CD4-positive, alpha-beta memory T cell (primary cell): ENCODE data around the gene ARR3. TPM values are rescaled to one million over a fixed set of nuclear protein-coding genes. Genes with fewer than 3 reads are reported as not detected.

ENCODE experiments used
- CTCF ChIA-PET: fragments of 350-600 bp; sonication (Branson Sonifier 250); formaldehyde crosslinking; loops from one replicate; lab custom pipeline; 2021; ENCODE audit warnings: inconsistent platforms; ENCODE audit not compliant: partially characterized antibody; lab: Charles Lee
- POLR2A ChIA-PET: fragments of 350-600 bp; sonication (Branson Sonifier 250); formaldehyde crosslinking; loops from one replicate; lab custom pipeline; 2021; ENCODE audit not compliant: partially characterized antibody; lab: Charles Lee
- DNase-seq, 5 donors: peaks; one replicate each; pipeline versions ENCODE4 v3.0.0 to v3.0.0-alpha.2; 2020 to 2022; ENCODE audit warnings: mixed read lengths in 1 of 5
- H3K27ac ChIP-seq: one replicate; pipeline ENCODE4 v1.7.0; 2013; ENCODE audit warnings: low read depth, low read length
- H3K27me3 ChIP-seq: 2 replicates; pipeline ENCODE4 v1.7.0; 2013; ENCODE audit warnings: mild to moderate bottlenecking, low read length, moderate library complexity; ENCODE audit not compliant: insufficient read depth
- H3K36me3 ChIP-seq: 2 replicates; pipeline ENCODE4 v1.7.0; 2013; ENCODE audit warnings: mild to moderate bottlenecking, low read length, moderate library complexity; ENCODE audit not compliant: insufficient read depth
- H3K4me1 ChIP-seq: 2 replicates; pipeline ENCODE4 v1.7.0; 2013; ENCODE audit warnings: mild to moderate bottlenecking, low read length, moderate library complexity; ENCODE audit not compliant: insufficient read depth
- H3K4me3 ChIP-seq, 2 donors: one replicate each; pipeline ENCODE4 v1.7.0; 2013; ENCODE audit warnings: low read length in 2 of 2, mild to moderate bottlenecking in 1 of 2
- H3K9me3 ChIP-seq, 2 donors: one replicate each; pipeline ENCODE4 v1.7.0; 2013; ENCODE audit warnings: low read length in 2 of 2, control low read depth in 1 of 2; ENCODE audit not compliant: control insufficient read depth in 1 of 2
- H3K27ac Mint-ChIP-seq, 7 donors: one replicate each; pipeline ENCODE4 v1.8.0; 2020 to 2021; ENCODE audit warnings: mixed read lengths in 7 of 7, mild to moderate bottlenecking in 6 of 7, inconsistent platforms in 3 of 7, moderate library complexity in 3 of 7
- H3K27me3 Mint-ChIP-seq, 2 donors: one replicate each; pipeline ENCODE4 v1.8.0; 2020 to 2021; ENCODE audit warnings: mixed read lengths in 2 of 2
- H3K36me3 Mint-ChIP-seq, 2 donors: one replicate each; pipeline ENCODE4 v1.8.0; 2020 to 2021; ENCODE audit warnings: mixed read lengths in 2 of 2, inconsistent platforms in 1 of 2, mild to moderate bottlenecking in 1 of 2
- H3K4me1 Mint-ChIP-seq, 4 donors: one replicate each; pipeline ENCODE4 v1.8.0; 2020 to 2021; ENCODE audit warnings: mixed read lengths in 4 of 4, mild to moderate bottlenecking in 1 of 4
- H3K4me3 Mint-ChIP-seq, 8 donors: one replicate each; pipeline ENCODE4 v1.8.0; 2020 to 2021; ENCODE audit warnings: mixed read lengths in 8 of 8, mild to moderate bottlenecking in 7 of 8, moderate library complexity in 6 of 8, inconsistent platforms in 3 of 8
- H3K9me3 Mint-ChIP-seq, 8 donors: one replicate each; pipeline ENCODE4 v1.8.0; 2020 to 2021; ENCODE audit warnings: mixed read lengths in 8 of 8, mild to moderate bottlenecking in 5 of 8, inconsistent platforms in 3 of 8, moderate library complexity in 1 of 8
- intact Hi-C: fragments of 100-400 bp; cut with micrococcal nuclease; formaldehyde crosslinking; loops from one replicate; pipeline ENCODE4 v1.15.1; 2023
- polyA plus RNA-seq, 2 donors: library from polyadenylated mRNA; unstranded; fragments of 300-500 nt; fragmentation: Illumina TruSeq; gene quantifications; one replicate each; pipeline ENCODE4 v1.2.3, GENCODE V29; 2021
- total RNA-seq, 2 experiments: library from RNA; stranded (reverse); gene quantifications; one replicate each; pipeline ENCODE4 v1.2.3, GENCODE V29; 2021

ARR3 gene
- total RNA-seq (not detected), polyA plus RNA-seq (not detected)

DNA sequence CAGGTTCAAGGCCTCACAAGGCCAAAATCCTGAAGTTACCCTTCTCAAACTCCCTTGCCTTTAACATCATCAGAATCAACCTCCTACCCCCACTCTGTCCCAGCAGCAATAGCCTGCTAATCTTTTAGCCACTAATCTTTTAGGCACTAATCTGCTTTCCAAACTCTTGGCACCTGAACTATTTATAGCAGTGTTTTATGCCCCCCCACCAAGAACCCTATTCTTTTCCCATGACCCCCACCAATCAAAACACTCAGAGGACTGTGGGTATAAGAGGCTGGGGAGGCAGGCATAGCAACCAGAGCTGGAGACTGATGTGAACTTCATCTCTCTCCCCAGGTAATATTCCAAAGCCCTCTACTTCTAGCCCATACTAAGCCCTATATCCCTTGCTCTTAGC is at the start of gene ARR3:
Gene ARR3 (plus strand): TSS at position 301 of the 400 bp plus-strand sequence. CDS start 1,052 bp downstream, outside the sequence.
- Histone ChIP-seq H3K4me3 (no peak within 1 kb of the TSS), H3K4me1 (no peaks in the 10 kb centered on the region), H3K27ac (no peak within 1 kb of the TSS), H3K27me3 (no peaks in the 10 kb centered on the region), H3K36me3 (no peaks in the 10 kb centered on the region), H3K9me3 (no peaks in the 10 kb centered on the region)
- H3K36me3 Mint-ChIP-seq, result no peaks in the 10 kb centered on the region
- no peaks in the 10 kb centered on the region for H3K9me3 Mint-ChIP-seq
- no peak within 1 kb of the TSS for H3K4me3 Mint-ChIP-seq
- no peaks in the 10 kb centered on the region for H3K4me1 Mint-ChIP-seq
- peak within 1 kb of the TSS in 1 of 7 donors; percentile 73 for H3K27ac Mint-ChIP-seq
- no peak for DNase-seq
- POLR2A ChIA-PET, result no interaction called here
- CTCF ChIA-PET, result no interaction called here
- intact Hi-C loops, result no loop called here
- no peaks in the 10 kb centered on the region for H3K27me3 Mint-ChIP-seq

DNA sequence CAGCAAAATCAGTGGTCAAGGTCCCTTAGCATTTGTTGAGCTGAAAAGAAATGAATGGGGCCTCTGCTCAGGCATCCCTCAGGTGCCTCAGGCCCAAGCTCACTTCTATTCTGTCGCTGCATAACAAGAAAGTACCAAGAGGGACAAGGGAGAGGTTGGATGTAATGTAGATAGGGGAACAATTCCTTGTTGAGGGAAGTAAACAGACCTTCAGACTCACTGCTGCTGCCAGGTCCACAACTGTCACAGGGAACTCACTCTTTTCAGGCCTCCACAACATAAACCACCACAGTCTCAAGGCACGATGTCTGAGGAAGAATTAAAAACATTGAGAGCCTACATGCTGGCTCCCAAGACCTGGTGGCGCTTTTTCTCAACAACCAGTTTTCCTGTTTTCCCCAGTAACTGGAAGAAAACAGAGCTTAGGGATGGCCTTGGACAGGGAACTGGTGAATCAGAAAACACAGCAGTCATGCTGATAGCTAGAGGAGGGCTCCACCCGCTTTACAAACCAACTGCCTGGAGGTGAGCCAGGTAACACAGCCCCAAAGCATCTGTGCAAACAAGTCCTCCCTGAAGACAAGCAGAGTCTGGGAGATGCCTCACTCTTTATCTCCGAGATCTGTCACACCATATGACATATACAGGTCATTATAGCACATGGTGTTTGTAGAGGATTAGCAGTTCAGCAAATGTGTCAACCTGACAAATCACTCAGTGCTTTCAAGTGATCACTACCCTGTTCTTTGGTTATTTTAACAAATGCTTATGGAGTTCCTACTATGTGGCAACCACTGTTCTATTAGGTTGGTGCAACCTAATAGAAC is 48.0 kb upstream of the ARR3 start:
- CTCF ChIA-PET, result no interaction called here
- intact Hi-C loops, result no loop called here
- H3K27ac Mint-ChIP-seq, result no peak overlapping the region

DNA sequence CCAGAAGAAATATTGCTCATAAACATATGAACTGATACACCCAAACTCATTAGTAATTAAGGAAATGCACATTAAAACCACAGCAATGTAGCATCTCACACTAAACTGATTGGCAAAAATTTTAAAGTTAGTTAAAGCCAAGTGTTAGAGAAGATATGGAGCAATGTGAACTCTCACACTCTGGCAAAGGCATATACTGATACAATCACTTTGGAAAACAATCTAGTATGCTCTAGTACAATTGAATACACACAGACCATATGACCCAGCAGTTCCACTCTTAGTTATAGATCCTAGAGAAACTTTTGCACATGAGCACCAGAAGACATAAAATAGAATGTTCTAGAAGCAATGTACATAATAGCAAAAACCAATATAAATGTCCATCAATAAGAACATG is 42.1 kb upstream of the ARR3 start:
- ChIA-PET CTCF (no interaction called here), POLR2A (no interaction called here)
- Histone ChIP-seq H3K27ac (no peak overlapping the region), H3K27me3 (no peaks in the 10 kb centered on the region), H3K36me3 (no peaks in the 10 kb centered on the region), H3K4me3 (no peak overlapping the region), H3K4me1 (no peaks in the 10 kb centered on the region), H3K9me3 (no peaks in the 10 kb centered on the region)
- DNase-seq, result no peak
- H3K27ac Mint-ChIP-seq, result no peak overlapping the region
- H3K4me1 Mint-ChIP-seq, result no peaks in the 10 kb centered on the region
- no peak overlapping the region for H3K4me3 Mint-ChIP-seq
- H3K9me3 Mint-ChIP-seq, result no peaks in the 10 kb centered on the region
- H3K36me3 Mint-ChIP-seq, result no peaks in the 10 kb centered on the region
- no peaks in the 10 kb centered on the region for H3K27me3 Mint-ChIP-seq
- intact Hi-C loops, result no loop called here

More for the DNA sequence above, 48.0 kb upstream of the ARR3 start:
- no peak overlapping the region for H3K27ac ChIP-seq
- no peaks in the 10 kb centered on the region for H3K4me1 ChIP-seq
- H3K36me3 ChIP-seq, result no peaks in the 10 kb centered on the region
- no peak overlapping the region for H3K4me3 ChIP-seq
- Mint-ChIP-seq H3K9me3 (no peaks in the 10 kb centered on the region), H3K36me3 (no peaks in the 10 kb centered on the region), H3K4me3 (no peak overlapping the region), H3K4me1 (no peaks in the 10 kb centered on the region), H3K27me3 (no peaks in the 10 kb centered on the region)
- POLR2A ChIA-PET, result no interaction called here
- no peaks in the 10 kb centered on the region for H3K27me3 ChIP-seq
- no peaks in the 10 kb centered on the region for H3K9me3 ChIP-seq
- no peak for DNase-seq

DNA sequence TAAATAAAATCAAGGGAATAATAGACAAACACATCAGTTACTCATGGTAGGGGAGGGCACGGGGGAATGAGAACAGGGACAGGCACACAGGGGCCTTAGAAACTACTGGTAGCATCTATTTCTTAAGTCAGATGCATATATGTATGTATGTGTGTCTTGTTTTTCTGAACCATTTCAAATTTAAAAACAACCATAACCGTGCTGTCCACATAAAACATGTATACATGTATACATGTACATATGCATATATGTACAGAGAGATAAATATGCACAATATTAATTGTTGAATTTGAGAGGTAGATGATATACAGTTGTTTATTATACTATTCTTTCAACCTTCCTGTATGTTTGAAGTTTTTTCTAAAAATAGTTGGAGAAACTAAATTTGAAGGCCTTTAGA is 41.4 kb upstream of the ARR3 start:
- Mint-ChIP-seq H3K36me3 (no peaks in the 10 kb centered on the region), H3K27me3 (no peaks in the 10 kb centered on the region), H3K4me1 (no peaks in the 10 kb centered on the region), H3K9me3 (no peaks in the 10 kb centered on the region), H3K4me3 (no peak overlapping the region), H3K27ac (no peak overlapping the region)
- intact Hi-C loops, result no loop called here
- no peak for DNase-seq
- POLR2A ChIA-PET, result no interaction called here
- Histone ChIP-seq H3K27ac (no peak overlapping the region), H3K27me3 (no peaks in the 10 kb centered on the region), H3K4me1 (no peaks in the 10 kb centered on the region), H3K4me3 (no peak overlapping the region), H3K9me3 (no peaks in the 10 kb centered on the region), H3K36me3 (no peaks in the 10 kb centered on the region)
- CTCF ChIA-PET, result no interaction called here

DNA sequence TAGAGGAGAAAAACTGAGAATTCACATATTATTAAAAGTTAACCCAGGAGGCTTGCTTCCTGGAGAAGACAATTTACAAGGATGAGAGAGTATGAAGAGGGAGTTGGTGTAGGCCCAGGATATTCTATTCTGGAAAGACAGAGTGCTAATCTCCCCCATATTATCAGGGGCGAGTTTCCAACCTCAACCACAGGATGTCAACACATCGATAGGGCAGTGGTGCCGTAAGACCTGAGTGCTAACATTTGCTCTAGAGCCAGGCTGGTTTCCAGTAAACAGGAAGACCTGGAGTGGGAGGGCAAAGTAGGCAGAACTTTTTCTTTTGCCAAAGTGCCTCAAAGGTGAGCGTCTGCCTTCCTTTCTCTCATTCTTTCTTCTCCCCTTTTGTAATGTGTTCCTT is 36.5 kb upstream of the ARR3 start:
- H3K27ac Mint-ChIP-seq, result no peak overlapping the region
- H3K4me3 Mint-ChIP-seq, result no peak overlapping the region
- H3K4me1 ChIP-seq, result no peaks in the 10 kb centered on the region
- no peak overlapping the region for H3K4me3 ChIP-seq
- DNase-seq, result no peak
- H3K27me3 ChIP-seq, result no peaks in the 10 kb centered on the region
- no peaks in the 10 kb centered on the region for H3K36me3 Mint-ChIP-seq
- intact Hi-C loops, result no loop called here
- no peaks in the 10 kb centered on the region for H3K9me3 ChIP-seq
- CTCF ChIA-PET, result no interaction called here
- H3K4me1 Mint-ChIP-seq, result no peaks in the 10 kb centered on the region
- no peaks in the 10 kb centered on the region for H3K9me3 Mint-ChIP-seq
- H3K36me3 ChIP-seq, result no peaks in the 10 kb centered on the region
- H3K27ac ChIP-seq, result no peak overlapping the region
- POLR2A ChIA-PET, result no interaction called here
- no peaks in the 10 kb centered on the region for H3K27me3 Mint-ChIP-seq

DNA sequence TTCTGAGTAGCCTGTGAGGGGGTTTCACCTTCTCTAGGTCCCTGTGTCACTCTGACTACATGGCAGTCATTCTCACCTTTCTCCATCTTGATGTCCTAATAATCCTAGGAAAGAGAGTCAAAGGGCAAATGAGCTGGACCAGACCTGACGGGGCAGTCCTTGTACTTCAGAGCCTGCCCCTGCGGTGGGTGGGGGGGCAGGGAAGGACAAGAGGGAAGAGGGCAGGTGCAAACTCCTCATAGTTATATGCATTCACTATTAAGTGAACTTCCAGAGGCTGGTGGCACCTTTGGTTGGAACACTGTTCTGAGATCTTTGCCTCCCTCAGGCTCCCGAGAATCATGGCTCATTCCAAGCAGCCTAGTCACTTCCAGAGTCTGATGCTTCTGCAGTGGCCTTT is 33.8 kb upstream of the ARR3 start, which contains the start of gene AWAT1:
Gene AWAT1 (plus strand): TSS at position 301 of the 400 bp plus-strand sequence. CDS start 41 bp downstream, at position 342.
- Histone ChIP-seq H3K36me3 (no peaks in the 10 kb centered on the region), H3K4me3 (no peak within 1 kb of the TSS), H3K27me3 (no peaks in the 10 kb centered on the region), H3K9me3 (no peaks in the 10 kb centered on the region), H3K4me1 (no peaks in the 10 kb centered on the region), H3K27ac (no peak within 1 kb of the TSS)
- Mint-ChIP-seq H3K4me1 (no peaks in the 10 kb centered on the region), H3K4me3 (no peak within 1 kb of the TSS), H3K36me3 (no peaks in the 10 kb centered on the region), H3K27ac (no peak within 1 kb of the TSS), H3K27me3 (no peaks in the 10 kb centered on the region), H3K9me3 (no peaks in the 10 kb centered on the region)
- CTCF ChIA-PET, result no interaction called here
- POLR2A ChIA-PET, result no interaction called here
- intact Hi-C loops, result no loop called here
- no peak for DNase-seq

DNA sequence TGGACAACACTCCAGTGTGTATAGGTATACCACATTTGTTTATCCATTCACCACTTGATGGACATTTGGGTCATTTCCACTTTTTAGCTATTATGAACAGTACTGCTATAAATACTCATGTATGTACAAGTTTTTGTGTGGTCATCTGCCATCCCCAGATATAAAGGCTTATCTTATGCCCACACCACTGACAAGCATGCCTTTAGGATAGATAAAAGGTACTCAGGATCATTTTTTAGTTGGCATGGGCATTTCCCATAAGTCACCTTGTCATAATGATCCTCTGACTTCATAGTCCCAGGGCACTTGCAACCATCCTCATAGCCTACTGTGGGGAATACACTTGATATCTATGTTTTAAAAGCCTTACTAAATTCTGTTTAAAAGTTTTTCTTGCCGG is 27.4 kb upstream of the ARR3 start:
- H3K27ac ChIP-seq, result no peak overlapping the region
- Mint-ChIP-seq H3K27me3 (no peaks in the 10 kb centered on the region), H3K4me3 (no peak overlapping the region), H3K36me3 (no peaks in the 10 kb centered on the region), H3K4me1 (no peaks in the 10 kb centered on the region), H3K27ac (no peak overlapping the region), H3K9me3 (no peaks in the 10 kb centered on the region)
- no peaks in the 10 kb centered on the region for H3K9me3 ChIP-seq
- no peak for DNase-seq
- ChIA-PET POLR2A (no interaction called here), CTCF (no interaction called here)
- H3K4me1 ChIP-seq, result no peaks in the 10 kb centered on the region
- H3K4me3 ChIP-seq, result no peak overlapping the region
- intact Hi-C loops, result no loop called here
- H3K27me3 ChIP-seq, result no peaks in the 10 kb centered on the region
- no peaks in the 10 kb centered on the region for H3K36me3 ChIP-seq
